ENCODE results near the gene ADGRA3. TPM values are rescaled to one million over a fixed set of nuclear protein-coding genes. Genes with fewer than 3 reads are reported as not detected.

The ADGRA3 gene
- polyA plus RNA-seq, 3 donors, result 0.07 TPM; not detected in 2

GRCh38 chr4:22416403-22416802 lies 99.5 kb downstream of the ADGRA3 start:
- Mint-ChIP-seq H3K27me3 (ENCODE audit: low read depth in 3 of 3) (peaks cover 0 to 1% (median 0%) of the 10 kb centered on the region in 3 donors), H3K27ac (peak overlapping the region in 1 of 7 donors; percentile 70), H3K4me3 (no peak overlapping the region), H3K9me3 (no peaks in the 10 kb centered on the region), H3K4me1 (no peaks in the 10 kb centered on the region), H3K36me3 (no peaks in the 10 kb centered on the region)
- no peak overlapping the region for H3K4me3 ChIP-seq (replicated peaks in 1 of 3; ENCODE audit: low read depth in 2 of 3, low read length in 3 of 3)
- H4K20me1 ChIP-seq (ENCODE audit: insufficient read depth, low read length), result no peaks in the 10 kb centered on the region
- no peaks in the 10 kb centered on the region for H3K4me1 ChIP-seq (ENCODE audit: control insufficient read depth in 1 of 2, insufficient read depth in 2 of 2, low read length in 2 of 2)
- H3K79me2 ChIP-seq (ENCODE audit: insufficient read depth, low read length), result no peaks in the 10 kb centered on the region
- 40% methylated on average over 1 of the region's 3 CpGs for WGBS (ENCODE audit: insufficient coverage)
- no peak overlapping the region for H3K4me2 ChIP-seq (replicated peaks; ENCODE audit: extremely low read depth, low read length, poor library complexity, severe bottlenecking)
- no peaks in the 10 kb centered on the region for H3K27me3 ChIP-seq (ENCODE audit: control insufficient read depth in 2 of 2, insufficient read depth in 2 of 2, low read length in 2 of 2)
- no peaks in the 10 kb centered on the region for H3K36me3 ChIP-seq (replicated peaks in 1 of 2; ENCODE audit: control insufficient read depth in 1 of 2, insufficient read depth in 2 of 2, low read length in 2 of 2)
- DNase-seq, result no peak
- no peak for TF ChIP-seq CTCF (IDR thresholded peaks at IDR 0.05)
- no peak overlapping the region for H2AFZ ChIP-seq (ENCODE audit: insufficient read depth, low read depth, low read length, poor library complexity, severe bottlenecking)
- H3K27ac ChIP-seq (ENCODE audit: low read depth in 1 of 2, low read length in 2 of 2), result no peak overlapping the region
- H3K9ac ChIP-seq (ENCODE audit: insufficient read depth, low read length, poor library complexity, severe bottlenecking), result no peak overlapping the region
- intact Hi-C loops (cut with micrococcal nuclease), result no loop called here
- no peaks in the 10 kb centered on the region for H3K9me3 ChIP-seq (replicated peaks in 1 of 2; ENCODE audit: control insufficient read depth in 1 of 2, insufficient read depth in 1 of 2, low read length in 2 of 2)

- no peak for TF ChIP-seq CTCF (IDR thresholded peaks at IDR 0.05)
- Mint-ChIP-seq H3K27ac (no peak overlapping the region), H3K9me3 (no peaks in the 10 kb centered on the region), H3K27me3 (ENCODE audit: low read depth in 3 of 3) (peaks cover 0 to 1% (median 0%) of the 10 kb centered on the region in 3 donors), H3K36me3 (no peaks in the 10 kb centered on the region), H3K4me1 (no peaks in the 10 kb centered on the region), H3K4me3 (no peak overlapping the region)
- no peaks in the 10 kb centered on the region for H3K9me3 ChIP-seq (replicated peaks in 1 of 2; ENCODE audit: control insufficient read depth in 1 of 2, insufficient read depth in 1 of 2, low read length in 2 of 2)
- intact Hi-C loops (cut with micrococcal nuclease), result loop anchor here in 1 of 2 donors (5.0 kb wide), 2 partner anchors 192 to 277 kb away; partner anchors contain the start of gene GBA3
- no peaks in the 10 kb centered on the region for H3K79me2 ChIP-seq (ENCODE audit: insufficient read depth, low read length)
- no peak overlapping the region for H3K9ac ChIP-seq (ENCODE audit: insufficient read depth, low read length, poor library complexity, severe bottlenecking)
- H3K27me3 ChIP-seq (ENCODE audit: control insufficient read depth in 2 of 2, insufficient read depth in 2 of 2, low read length in 2 of 2), result no peaks in the 10 kb centered on the region
- no peak overlapping the region for H3K4me2 ChIP-seq (replicated peaks; ENCODE audit: extremely low read depth, low read length, poor library complexity, severe bottlenecking)
- H2AFZ ChIP-seq (ENCODE audit: insufficient read depth, low read depth, low read length, poor library complexity, severe bottlenecking), result no peak overlapping the region
- no peaks in the 10 kb centered on the region for H3K4me1 ChIP-seq (ENCODE audit: control insufficient read depth in 1 of 2, insufficient read depth in 2 of 2, low read length in 2 of 2)
- DNase-seq, result no peak
- no peaks in the 10 kb centered on the region for H4K20me1 ChIP-seq (ENCODE audit: insufficient read depth, low read length)
- H3K36me3 ChIP-seq (replicated peaks in 1 of 2; ENCODE audit: control insufficient read depth in 1 of 2, insufficient read depth in 2 of 2, low read length in 2 of 2), result no peaks in the 10 kb centered on the region
- H3K4me3 ChIP-seq (replicated peaks in 1 of 3; ENCODE audit: low read depth in 2 of 3, low read length in 3 of 3), result no peak overlapping the region
- WGBS (ENCODE audit: insufficient coverage), result no CpG with 5 or more reads among the region's 2 CpGs
- H3K27ac ChIP-seq (ENCODE audit: low read depth in 1 of 2, low read length in 2 of 2), result no peak overlapping the region
These were observed 101.0 kb downstream of the ADGRA3 start for GRCh38 chr4:22414833-22415232.
